BLaER1 treated with 17β-estradiol and CSF1 and Interleukin-3, amounts not matched to agents 10 nM and 100 nM (cell line): ENCODE results near the gene MYOM3.

Experiments
- H3K27ac ChIP-seq, 11 experiments: shearing (Covaris generic); formaldehyde crosslinking; 2 replicates each; pipeline ENCODE4 v1.8.1; 2022
- H3K27me3 ChIP-seq, 11 experiments: shearing (Covaris generic); formaldehyde crosslinking; 2 replicates each; pipeline ENCODE4 v1.8.1; 2022
- H3K36me3 ChIP-seq, 11 experiments: shearing (Covaris generic); formaldehyde crosslinking; 2 replicates each; pipeline ENCODE4 v1.8.1; 2022
- H3K4me1 ChIP-seq, 10 experiments: shearing (Covaris generic); formaldehyde crosslinking; 2 replicates each; pipeline ENCODE4 v1.8.1; 2022
- H3K4me2 ChIP-seq, 11 experiments: shearing (Covaris generic); formaldehyde crosslinking; 2 replicates each; pipeline ENCODE4 v1.8.1; 2022
- H3K4me3 ChIP-seq, 10 experiments: shearing (Covaris generic); formaldehyde crosslinking; 2 replicates each; pipeline ENCODE4 v1.8.1; 2022
- H3K9ac ChIP-seq, 11 experiments: shearing (Covaris generic); formaldehyde crosslinking; 2 replicates each; pipeline ENCODE4 v1.8.1; 2022
- H3K9me3 ChIP-seq, 11 experiments: shearing (Covaris generic); formaldehyde crosslinking; replicated peaks in 1 of 11; 2 replicates each; pipeline ENCODE4 v1.8.1; 2022
- H4K20me1 ChIP-seq, 11 experiments: shearing (Covaris generic); formaldehyde crosslinking; 2 replicates each; pipeline ENCODE4 v1.8.1; 2022
- Cebpa-rat ChIP-seq, 11 experiments: shearing (Covaris generic); IDR thresholded peaks; 2 replicates each; pipeline ENCODE4 v1.8.1; 2022

Gene MYOM3

DNA sequence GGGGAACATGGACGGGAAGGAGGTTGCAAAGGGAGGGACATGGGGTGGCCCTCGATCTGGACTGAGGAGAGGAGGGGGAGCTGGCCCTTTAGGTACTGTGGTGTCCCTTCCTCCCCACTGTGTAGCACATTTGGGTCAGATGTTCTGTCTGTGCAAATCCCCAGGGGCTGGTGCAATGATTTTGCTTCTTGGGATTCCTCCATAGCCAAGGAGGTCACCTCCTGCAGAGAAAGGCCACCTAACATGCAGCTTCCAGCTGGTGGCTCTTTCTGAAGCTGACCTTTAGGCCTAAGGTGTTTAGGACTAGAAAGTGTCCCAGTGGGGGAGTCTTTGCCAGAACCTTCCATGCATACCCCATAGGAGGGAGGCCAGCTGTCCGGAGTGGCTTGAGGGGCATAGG, 9.0 kb upstream of the MYOM3 start:
- H3K9ac ChIP-seq = no peak overlapping the region
- no peak overlapping the region for H3K27ac ChIP-seq
- H3K4me1 ChIP-seq = peaks cover 11 to 20% (median 15%) of the 10 kb centered on the region in 10 experiments; a peak in 18 of 20 replicates
- no peaks in the 10 kb centered on the region for H3K9me3 ChIP-seq
- H3K36me3 ChIP-seq = no peaks in the 10 kb centered on the region
- no peak overlapping the region for H3K4me3 ChIP-seq
- H4K20me1 ChIP-seq = no peaks in the 10 kb centered on the region
- peak overlapping the region in 7 of 11 experiments; percentile 7 to 44 (median 35); a peak in 5 of 22 replicates for H3K4me2 ChIP-seq
- TF ChIP-seq Cebpa-rat (IDR thresholded peaks at IDR 0.05) = no peak
- no peaks in the 10 kb centered on the region for H3K27me3 ChIP-seq

- Histone ChIP-seq H3K9me3 (no peaks in the 10 kb centered on the region), H3K27ac (no peak overlapping the region), H3K4me2 (peak overlapping the region; percentile 5 to 44 (median 23); a peak in 15 of 22 replicates), H3K4me3 (no peak overlapping the region), H3K9ac (no peak overlapping the region), H4K20me1 (no peaks in the 10 kb centered on the region), H3K27me3 (no peaks in the 10 kb centered on the region), H3K4me1 (peaks cover 11 to 16% (median 12%) of the 10 kb centered on the region in 10 experiments; a peak in 18 of 20 replicates), H3K36me3 (no peaks in the 10 kb centered on the region)
- TF ChIP-seq Cebpa-rat (IDR thresholded peaks at IDR 0.05) = no peak
These were observed 8.2 kb upstream of the MYOM3 start for GRCh38 chr1:24119859-24120756.

DNA sequence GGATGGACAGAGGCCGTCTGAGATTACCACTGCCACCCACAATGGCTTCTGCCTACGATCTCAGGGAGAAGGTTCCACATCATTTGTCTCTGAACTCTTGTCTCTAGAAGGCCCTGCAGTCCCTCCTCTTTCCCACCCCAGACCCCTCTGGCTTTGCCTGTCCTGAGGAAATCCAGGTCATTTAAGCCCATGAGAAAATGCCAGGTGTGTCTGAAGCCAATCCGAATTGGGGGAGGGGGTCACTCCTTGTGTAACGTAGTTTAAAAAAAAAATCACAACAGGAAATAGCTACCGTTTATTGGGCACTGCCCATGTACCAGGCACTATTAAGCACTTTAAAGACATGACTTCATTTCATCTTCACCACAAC, 7.5 kb upstream of the MYOM3 start:
- peak overlapping the region in 4 of 11 experiments; percentile 2 to 35 (median 13); a peak in 4 of 22 replicates for H3K4me2 ChIP-seq
- TF ChIP-seq Cebpa-rat (IDR thresholded peaks at IDR 0.05) = no peak

GRCh38 chr1:24118410-24119242, 6.7 kb upstream of the MYOM3 start:
- H3K4me2 ChIP-seq = no peak overlapping the region
- no peaks in the 10 kb centered on the region for H4K20me1 ChIP-seq
- peaks cover 7 to 16% (median 11%) of the 10 kb centered on the region in 10 experiments; a peak in 17 of 20 replicates for H3K4me1 ChIP-seq
- no peaks in the 10 kb centered on the region for H3K27me3 ChIP-seq
- no peak overlapping the region for H3K4me3 ChIP-seq
- TF ChIP-seq Cebpa-rat (IDR thresholded peaks at IDR 0.05) = no peak
- H3K27ac ChIP-seq = no peak overlapping the region
- no peak overlapping the region for H3K9ac ChIP-seq
- no peaks in the 10 kb centered on the region for H3K9me3 ChIP-seq
- no peaks in the 10 kb centered on the region for H3K36me3 ChIP-seq

More for the DNA sequence above, 7.5 kb upstream of the MYOM3 start:
- Histone ChIP-seq H3K27me3 (no peaks in the 10 kb centered on the region), H3K9me3 (no peaks in the 10 kb centered on the region), H3K4me1 (peaks cover 7 to 16% (median 11%) of the 10 kb centered on the region in 10 experiments; a peak in 17 of 20 replicates), H3K9ac (no peak overlapping the region), H3K27ac (no peak overlapping the region), H4K20me1 (no peaks in the 10 kb centered on the region), H3K4me3 (no peak overlapping the region), H3K36me3 (no peaks in the 10 kb centered on the region)

- H3K27me3 ChIP-seq = no peaks in the 10 kb centered on the region
These were observed 5.9 kb upstream of the MYOM3 start for GRCh38 chr1:24117722-24118409.

DNA sequence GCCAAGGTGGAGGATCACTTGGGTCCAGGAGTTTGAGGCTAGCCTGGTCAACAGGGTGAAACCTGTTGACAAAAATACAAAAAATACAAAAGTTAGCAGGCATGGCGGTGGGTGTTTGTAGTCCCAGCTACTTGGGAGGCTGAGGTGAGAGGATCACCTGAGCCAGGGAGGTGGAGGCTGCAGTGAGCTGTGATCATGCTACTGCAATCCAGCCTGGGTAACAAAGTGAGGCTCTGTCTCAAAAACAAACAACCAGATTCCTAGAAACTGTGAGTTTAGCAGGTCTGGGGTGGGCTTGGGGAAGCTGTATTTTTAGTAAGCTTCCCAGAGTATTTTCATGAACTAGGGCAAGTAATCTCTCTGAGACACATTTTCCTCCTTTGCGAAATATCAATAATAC, 5.2 kb upstream of the MYOM3 start:
- no peak for TF ChIP-seq Cebpa-rat (IDR thresholded peaks at IDR 0.05)
- Histone ChIP-seq H3K4me3 (no peak overlapping the region), H3K9ac (no peak overlapping the region), H3K27ac (no peak overlapping the region), H3K9me3 (no peaks in the 10 kb centered on the region), H3K36me3 (no peaks in the 10 kb centered on the region), H4K20me1 (no peaks in the 10 kb centered on the region), H3K4me1 (peaks cover 12 to 25% (median 20%) of the 10 kb centered on the region in 10 experiments), H3K27me3 (peaks cover 0 to 2% (median 0%) of the 10 kb centered on the region in 11 experiments; a peak in 1 of 22 replicates), H3K4me2 (no peak overlapping the region)

More at GRCh38 chr1:24117722-24118409, 5.9 kb upstream of the MYOM3 start:
- Histone ChIP-seq H3K9me3 (no peaks in the 10 kb centered on the region), H3K36me3 (no peaks in the 10 kb centered on the region), H3K4me2 (no peak overlapping the region), H3K4me3 (no peak overlapping the region), H3K4me1 (peaks cover 8 to 17% (median 13%) of the 10 kb centered on the region in 10 experiments), H4K20me1 (no peaks in the 10 kb centered on the region), H3K27ac (no peak overlapping the region), H3K9ac (no peak overlapping the region)
- no peak for TF ChIP-seq Cebpa-rat (IDR thresholded peaks at IDR 0.05)

- no peaks in the 10 kb centered on the region for H4K20me1 ChIP-seq
- H3K36me3 ChIP-seq = no peaks in the 10 kb centered on the region
- H3K27ac ChIP-seq = no peak overlapping the region
- no peak overlapping the region for H3K4me3 ChIP-seq
- no peaks in the 10 kb centered on the region for H3K9me3 ChIP-seq
- peaks cover 0 to 5% (median 0%) of the 10 kb centered on the region in 11 experiments; a peak in 1 of 22 replicates for H3K27me3 ChIP-seq
- H3K4me2 ChIP-seq = no peak overlapping the region
- no peak for TF ChIP-seq Cebpa-rat (IDR thresholded peaks at IDR 0.05)
- peaks cover 5 to 20% (median 16%) of the 10 kb centered on the region in 10 experiments; a peak in 18 of 20 replicates for H3K4me1 ChIP-seq
- no peak overlapping the region for H3K9ac ChIP-seq
These were observed 2.8 kb upstream of the MYOM3 start for GRCh38 chr1:24114753-24115152.

DNA sequence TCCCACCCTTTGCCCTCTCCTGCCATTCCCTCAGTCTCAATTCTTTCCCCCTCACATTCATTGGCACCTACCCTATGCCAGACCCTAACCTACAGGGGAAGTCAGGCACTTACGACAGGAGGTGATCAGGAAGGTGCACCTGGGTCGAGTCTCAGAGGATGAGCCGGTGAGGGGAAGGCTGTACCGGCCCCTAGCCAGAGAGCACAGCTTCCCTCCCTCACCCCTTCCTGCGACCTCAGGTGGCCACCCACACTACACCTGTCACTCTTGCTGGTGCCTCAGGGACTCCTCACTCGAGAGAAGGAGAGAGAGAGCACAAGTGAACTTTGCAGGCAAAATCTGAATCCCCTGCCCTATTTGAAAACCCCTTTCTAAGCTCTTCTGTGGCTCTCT, 1.7 kb upstream of the MYOM3 start:
- no peak overlapping the region for H3K9ac ChIP-seq

More for the DNA sequence above, 1.7 kb upstream of the MYOM3 start:
- no peak for TF ChIP-seq Cebpa-rat (IDR thresholded peaks at IDR 0.05)
- Histone ChIP-seq H3K36me3 (no peaks in the 10 kb centered on the region), H3K9me3 (no peaks in the 10 kb centered on the region), H4K20me1 (no peaks in the 10 kb centered on the region), H3K27me3 (peaks cover 0 to 5% (median 0%) of the 10 kb centered on the region in 11 experiments; a peak in 1 of 22 replicates), H3K4me2 (no peak overlapping the region), H3K4me1 (peaks cover 9 to 21% (median 17%) of the 10 kb centered on the region in 10 experiments; a peak in 19 of 20 replicates), H3K27ac (no peak overlapping the region), H3K4me3 (no peak overlapping the region)
